HUES48 (cell line): ENCODE data around the gene GPC6.
"Not testable (repeated sequence)": the region's sequence is repeated elsewhere in the genome, so short reads cannot be mapped to it uniquely, and the experiment has no call there.

ENCODE experiments used
- H3K27ac ChIP-seq: one replicate; pipeline ENCODE4 v1.7.0; 2013; ENCODE audit warnings: low read depth, low read length, inconsistent platforms
- H3K27me3 ChIP-seq: 2 replicates; pipeline ENCODE4 v1.6.1; 2013; ENCODE audit warnings: mild to moderate bottlenecking, low read length; ENCODE audit not compliant: control insufficient read depth, insufficient read depth
- H3K36me3 ChIP-seq: 2 replicates; pipeline ENCODE4 v1.6.1; 2013; ENCODE audit warnings: low read length; ENCODE audit not compliant: control insufficient read depth, insufficient read depth
- H3K4me1 ChIP-seq: 2 replicates; pipeline ENCODE4 v1.6.1; 2013; ENCODE audit warnings: mild to moderate bottlenecking, low read length; ENCODE audit not compliant: control insufficient read depth, insufficient read depth
- H3K4me3 ChIP-seq: 2 replicates; pipeline ENCODE4 v1.5.1; 2013; ENCODE audit warnings: mild to moderate bottlenecking, low read depth, low read length
- H3K9ac ChIP-seq: 2 replicates; pipeline ENCODE4 v1.6.1; 2013; ENCODE audit warnings: mild to moderate bottlenecking, low read depth, low read length, moderate library complexity
- H3K9me3 ChIP-seq: 2 replicates; pipeline ENCODE4 v1.6.1; 2013; ENCODE audit warnings: low read length; ENCODE audit not compliant: control insufficient read depth, insufficient read depth

GPC6 gene

DNA sequence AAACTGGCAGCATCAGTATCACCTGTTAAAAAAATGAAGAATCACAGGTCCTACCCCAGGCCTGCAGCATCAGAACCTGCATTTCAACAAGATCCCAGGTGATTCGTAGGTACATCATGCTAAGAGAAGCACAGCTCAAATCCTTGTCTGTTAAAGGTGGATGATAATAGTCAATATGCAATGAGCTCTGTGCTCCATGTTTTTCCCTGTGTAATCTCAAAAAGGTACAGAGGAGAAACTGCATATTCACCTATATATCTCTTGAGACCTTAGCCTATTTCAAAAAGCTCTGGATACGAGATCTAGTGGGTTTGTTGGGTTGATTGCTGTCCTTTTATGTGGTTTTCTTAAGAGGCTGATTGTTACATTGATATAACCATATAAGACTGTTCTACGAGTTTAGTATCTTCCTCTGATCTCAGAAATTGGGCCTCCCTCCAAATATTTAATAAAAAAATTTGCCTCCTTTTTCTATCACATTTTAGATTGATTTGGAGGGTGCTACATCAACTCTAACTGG is 1104.0 kb downstream of the GPC6 start:
- Histone ChIP-seq H3K27ac (no peak overlapping the region), H3K9ac (no peak overlapping the region), H3K36me3 (no peaks in the 10 kb centered on the region), H3K9me3 (no peaks in the 10 kb centered on the region), H3K4me3 (no peak overlapping the region), H3K4me1 (peaks cover 10% of the 10 kb centered on the region; the same call in 1 of the 2 replicates), H3K27me3 (no peaks in the 10 kb centered on the region)

DNA sequence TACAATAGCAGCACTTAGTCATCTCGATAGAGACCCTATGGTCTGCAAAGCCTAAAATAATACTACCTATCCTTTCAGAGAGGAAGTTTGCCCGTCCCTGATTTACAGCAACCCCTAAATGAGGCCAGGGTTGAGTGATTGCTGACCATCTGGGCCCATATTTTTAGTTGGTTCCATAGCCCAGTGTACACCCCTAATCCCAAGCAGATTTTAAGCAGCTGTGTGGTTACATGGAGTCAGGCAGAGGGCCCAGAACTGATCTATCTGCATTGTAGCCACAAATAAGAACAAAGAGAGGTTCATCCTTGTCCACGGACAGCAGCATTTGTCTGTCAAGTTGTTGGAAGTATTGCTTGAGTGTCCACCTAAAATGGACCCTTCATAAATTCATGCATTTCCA is 1104.7 kb downstream of the GPC6 start:
- Histone ChIP-seq H3K9me3 (no peaks in the 10 kb centered on the region), H3K27me3 (no peaks in the 10 kb centered on the region), H3K36me3 (no peaks in the 10 kb centered on the region), H3K4me1 (peaks cover 10% of the 10 kb centered on the region; the same call in 1 of the 2 replicates), H3K9ac (no peak overlapping the region), H3K4me3 (no peak overlapping the region), H3K27ac (no peak overlapping the region)

DNA sequence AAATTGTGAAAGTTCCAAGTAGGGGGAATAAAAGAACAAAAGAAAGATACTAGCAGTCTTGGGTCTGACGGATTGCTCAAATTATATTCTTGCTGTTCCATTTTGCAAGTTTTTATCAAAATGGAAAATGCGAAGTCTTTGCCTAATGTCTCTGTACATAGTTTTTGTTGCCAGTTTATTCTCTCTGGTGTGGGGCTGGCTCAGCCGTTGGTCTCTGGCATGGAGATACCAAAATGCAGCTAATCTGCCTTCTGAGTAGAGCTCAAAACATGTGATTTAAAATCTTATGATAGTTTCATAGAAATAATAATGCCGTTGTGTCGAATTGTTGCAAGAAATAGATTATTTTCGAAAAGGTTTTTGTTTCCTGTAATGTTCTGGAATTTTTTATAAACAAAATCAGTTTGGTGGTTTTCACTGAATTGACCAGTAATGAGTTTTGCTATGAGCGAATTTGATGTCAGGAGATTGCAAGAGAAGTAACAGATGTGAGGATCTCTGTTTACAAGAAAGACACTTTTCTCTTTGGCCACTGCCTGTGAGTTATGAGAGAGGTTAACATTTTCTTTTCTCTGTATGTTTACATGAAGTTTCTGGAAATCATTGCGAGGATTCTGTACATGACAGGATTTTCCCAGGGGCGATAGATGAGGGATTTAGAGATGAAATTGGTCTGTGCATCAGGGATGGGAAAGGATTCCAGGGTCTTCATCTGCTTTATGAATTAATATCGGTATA is 1105.9 kb downstream of the GPC6 start:
- H3K36me3 ChIP-seq, result no peaks in the 10 kb centered on the region
- H3K27ac ChIP-seq, result no peak overlapping the region
- H3K27me3 ChIP-seq, result no peaks in the 10 kb centered on the region
- no peak overlapping the region for H3K4me3 ChIP-seq
- no peak overlapping the region for H3K9ac ChIP-seq
- H3K9me3 ChIP-seq, result no peaks in the 10 kb centered on the region
- peaks cover 3% of the 10 kb centered on the region; the same call in 1 of the 2 replicates for H3K4me1 ChIP-seq

DNA sequence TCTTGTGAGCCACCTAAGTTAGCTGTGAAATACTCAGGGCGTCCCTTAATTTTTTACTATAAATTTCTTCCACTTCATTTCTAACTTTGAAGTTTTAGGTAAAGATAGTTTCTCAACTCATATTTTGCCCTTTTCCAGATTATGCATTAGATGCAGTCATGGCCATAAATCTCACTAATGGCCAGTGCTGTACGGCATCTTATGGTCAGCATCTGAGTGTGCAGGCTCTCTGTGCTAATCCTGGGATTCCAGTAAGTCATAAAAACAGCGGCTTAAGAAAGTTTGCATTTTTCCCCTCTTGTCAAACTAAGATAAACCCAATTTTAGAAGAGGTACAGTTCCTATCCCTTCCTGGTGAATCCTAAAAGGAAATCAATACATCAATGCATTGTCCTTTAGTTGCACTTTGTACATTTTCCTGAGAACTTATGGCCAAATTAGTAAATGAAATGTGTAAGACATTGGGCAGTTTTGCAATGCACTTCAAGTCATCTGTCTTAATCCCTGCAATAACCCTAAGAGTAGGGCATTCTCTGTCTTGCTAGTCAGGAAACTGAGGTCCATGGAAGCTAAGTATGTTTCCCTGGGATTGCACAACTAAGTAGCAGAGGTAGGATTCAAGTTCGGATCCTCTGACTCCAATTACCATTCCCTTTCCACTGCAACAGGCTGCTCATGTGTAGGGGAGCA is 1106.7 kb downstream of the GPC6 start:
- no peak overlapping the region for H3K4me3 ChIP-seq
- H3K9ac ChIP-seq, result no peak overlapping the region
- no peaks in the 10 kb centered on the region for H3K36me3 ChIP-seq
- no peaks in the 10 kb centered on the region for H3K9me3 ChIP-seq
- H3K27me3 ChIP-seq, result no peaks in the 10 kb centered on the region
- no peak overlapping the region for H3K27ac ChIP-seq
- H3K4me1 ChIP-seq, result no peaks in the 10 kb centered on the region

DNA sequence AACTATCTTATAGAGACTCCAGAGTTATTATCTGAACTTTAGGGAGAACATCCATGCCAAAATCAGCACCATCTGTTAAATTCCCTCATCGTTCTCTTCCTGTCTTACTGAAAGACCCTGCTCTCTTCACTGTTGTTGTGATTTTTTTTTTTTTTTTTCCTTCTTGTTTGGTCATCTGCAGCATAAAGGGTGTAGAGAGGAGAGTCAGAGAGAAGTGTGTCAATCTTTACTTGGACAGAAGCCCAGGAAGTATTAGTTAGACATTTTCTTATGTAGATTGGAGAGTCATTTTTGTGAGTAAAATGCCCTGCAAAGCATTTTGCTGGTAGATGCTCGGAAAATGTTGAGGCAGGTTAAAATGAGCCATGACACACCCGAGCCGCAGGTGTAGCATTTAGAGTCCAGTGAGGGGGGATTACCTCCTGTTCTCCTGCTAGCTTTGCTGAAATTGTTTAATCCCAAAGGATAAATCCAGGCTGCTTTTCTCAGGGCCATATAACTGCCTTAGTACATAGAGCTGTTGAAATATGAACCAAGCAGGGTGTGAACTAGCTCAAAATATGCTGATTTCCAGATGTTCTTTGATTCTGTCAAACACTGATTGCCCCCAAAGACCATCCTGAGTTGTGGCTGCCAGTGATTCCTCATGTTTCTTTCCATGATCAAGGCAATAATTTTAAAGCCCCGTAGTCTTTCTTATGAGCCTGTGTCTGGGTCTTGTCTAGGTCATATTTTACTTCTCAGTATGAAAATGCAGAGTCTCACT is 1109.3 kb downstream of the GPC6 start:
- no peaks in the 10 kb centered on the region for H3K36me3 ChIP-seq
- H3K27ac ChIP-seq, result no peak overlapping the region
- no peak overlapping the region for H3K4me3 ChIP-seq
- H3K9me3 ChIP-seq, result no peaks in the 10 kb centered on the region
- H3K27me3 ChIP-seq, result no peaks in the 10 kb centered on the region
- H3K4me1 ChIP-seq, result no peaks in the 10 kb centered on the region
- no peak overlapping the region for H3K9ac ChIP-seq

DNA sequence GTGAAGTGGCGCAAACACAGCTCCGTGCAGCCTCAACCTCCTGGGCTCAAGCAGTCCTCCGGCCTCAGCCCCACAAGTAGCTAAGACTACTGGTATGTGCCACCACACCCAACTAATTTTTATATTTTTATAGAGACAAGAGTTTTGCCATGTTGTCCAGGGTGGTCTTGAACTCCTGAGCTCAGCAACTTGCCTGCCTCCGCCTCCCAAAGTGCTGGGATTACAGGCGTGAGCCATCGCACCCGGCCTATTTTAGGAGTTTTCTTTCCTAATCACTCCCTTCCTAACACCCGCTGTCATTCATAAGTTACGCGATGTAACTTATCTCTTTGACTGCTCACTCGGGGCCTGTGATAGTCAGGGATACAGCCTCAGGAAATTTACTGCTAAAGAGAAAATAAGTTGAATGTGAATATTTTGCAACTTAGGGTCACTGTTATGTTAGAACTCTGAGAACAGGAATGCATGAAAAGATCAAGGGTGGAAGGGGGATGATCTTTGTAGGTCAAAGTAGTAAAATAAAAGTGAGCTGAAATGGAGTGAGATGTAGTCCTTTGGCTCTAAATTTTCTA is 1112.6 kb downstream of the GPC6 start:
- Histone ChIP-seq H3K27me3 (no peaks in the 10 kb centered on the region), H3K4me3 (no peak overlapping the region), H3K36me3 (no peaks in the 10 kb centered on the region), H3K4me1 (peaks cover under 1% of the 10 kb centered on the region; the same call in 1 of the 2 replicates), H3K9ac (no peak overlapping the region), H3K9me3 (no peaks in the 10 kb centered on the region), H3K27ac (no peak overlapping the region)

DNA sequence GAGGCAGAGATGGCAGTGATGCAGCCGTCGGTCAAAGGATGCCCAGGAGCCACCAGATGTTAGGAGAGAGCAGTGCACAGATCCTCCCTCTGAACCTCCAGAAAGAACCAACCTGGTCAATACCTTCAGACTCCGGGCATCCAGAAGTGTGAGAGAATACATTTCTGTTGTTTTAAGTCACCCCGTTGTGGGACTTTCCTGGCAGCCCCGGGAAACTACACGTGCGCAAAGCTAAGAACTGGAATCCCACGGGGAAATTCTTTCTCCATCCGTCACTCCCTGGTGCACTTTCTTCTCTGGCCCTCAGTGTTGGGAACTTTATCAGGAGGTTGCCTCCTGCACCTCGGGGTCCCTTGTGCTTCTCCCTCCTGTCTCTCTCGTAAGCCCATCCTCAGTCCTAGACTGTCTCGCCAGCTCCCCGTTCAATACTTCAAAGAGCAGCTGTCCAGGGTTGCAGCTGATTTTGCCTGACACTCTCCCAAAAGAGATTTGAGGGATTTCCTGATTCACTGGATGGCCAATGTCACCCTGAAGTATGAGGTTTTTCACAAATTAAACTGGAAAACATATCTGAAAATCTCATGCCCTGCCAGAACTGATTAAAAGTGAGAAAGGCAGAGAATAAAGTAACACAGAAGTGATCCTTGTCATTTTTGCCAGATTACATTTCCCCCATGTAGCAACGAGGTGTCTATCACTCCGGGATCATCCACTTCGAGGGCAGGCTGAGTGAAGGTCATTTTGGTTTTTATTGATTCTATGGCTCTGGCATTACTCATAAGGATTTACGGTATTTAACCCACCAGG is 1116.0 kb downstream of the GPC6 start:
- peaks cover 15% of the 10 kb centered on the region for H3K4me1 ChIP-seq
- no peak overlapping the region for H3K4me3 ChIP-seq
- H3K27me3 ChIP-seq, result no peaks in the 10 kb centered on the region
- H3K36me3 ChIP-seq, result no peaks in the 10 kb centered on the region
- no peak overlapping the region for H3K9ac ChIP-seq
- H3K9me3 ChIP-seq, result no peaks in the 10 kb centered on the region
- H3K27ac ChIP-seq, result no peak overlapping the region

DNA sequence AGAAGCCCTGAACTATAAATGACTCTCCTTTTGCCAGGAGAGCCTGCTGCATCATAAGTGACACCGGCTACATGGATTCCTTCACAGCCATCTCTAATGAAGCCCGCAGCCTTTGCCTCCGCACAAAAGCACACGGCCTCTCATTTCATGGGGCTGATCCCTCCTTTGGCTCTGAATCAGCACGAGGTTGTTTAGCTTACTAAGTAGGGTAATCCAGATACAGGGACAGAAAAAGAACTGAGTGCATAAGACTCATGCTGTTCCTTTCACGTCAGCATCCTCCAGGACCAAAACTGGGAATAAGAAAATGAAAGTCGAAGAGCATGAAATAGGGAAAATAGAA is 1116.6 kb downstream of the GPC6 start:
- H3K36me3 ChIP-seq, result no peaks in the 10 kb centered on the region
- H3K4me3 ChIP-seq, result no peak overlapping the region

DNA sequence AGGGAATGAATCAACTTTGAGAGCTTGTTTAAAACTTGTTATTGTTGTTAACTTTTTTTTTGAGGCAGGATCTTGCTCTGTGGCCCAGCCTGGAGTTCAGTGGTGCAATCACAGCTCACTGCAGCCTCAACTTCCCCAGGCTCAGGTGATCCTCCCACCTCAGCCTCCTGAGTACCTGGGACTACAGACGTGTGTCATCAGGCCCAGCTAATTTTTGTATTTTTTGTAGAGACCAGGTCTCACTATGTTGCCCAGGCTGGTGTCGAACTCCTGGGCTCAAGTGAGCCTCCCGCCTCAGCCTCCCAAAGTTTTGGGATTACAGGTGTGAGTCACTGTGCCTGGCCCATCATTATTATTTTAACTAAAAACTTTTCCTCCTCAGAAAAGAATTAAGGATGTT is 1117.1 kb downstream of the GPC6 start:
- Histone ChIP-seq H3K4me1 (peaks cover 15% of the 10 kb centered on the region), H3K27ac (peak overlapping the region; percentile 37)
- not testable (repeated sequence) for H3K27me3 ChIP-seq, H3K4me3 ChIP-seq, H3K9ac ChIP-seq, H3K9me3 ChIP-seq, H3K36me3 ChIP-seq

More for the DNA sequence above, 1116.6 kb downstream of the GPC6 start:
- H3K27ac ChIP-seq, result no peak overlapping the region
- H3K9ac ChIP-seq, result no peak overlapping the region
- peaks cover 15% of the 10 kb centered on the region for H3K4me1 ChIP-seq
- no peaks in the 10 kb centered on the region for H3K9me3 ChIP-seq
- H3K27me3 ChIP-seq, result no peaks in the 10 kb centered on the region

DNA sequence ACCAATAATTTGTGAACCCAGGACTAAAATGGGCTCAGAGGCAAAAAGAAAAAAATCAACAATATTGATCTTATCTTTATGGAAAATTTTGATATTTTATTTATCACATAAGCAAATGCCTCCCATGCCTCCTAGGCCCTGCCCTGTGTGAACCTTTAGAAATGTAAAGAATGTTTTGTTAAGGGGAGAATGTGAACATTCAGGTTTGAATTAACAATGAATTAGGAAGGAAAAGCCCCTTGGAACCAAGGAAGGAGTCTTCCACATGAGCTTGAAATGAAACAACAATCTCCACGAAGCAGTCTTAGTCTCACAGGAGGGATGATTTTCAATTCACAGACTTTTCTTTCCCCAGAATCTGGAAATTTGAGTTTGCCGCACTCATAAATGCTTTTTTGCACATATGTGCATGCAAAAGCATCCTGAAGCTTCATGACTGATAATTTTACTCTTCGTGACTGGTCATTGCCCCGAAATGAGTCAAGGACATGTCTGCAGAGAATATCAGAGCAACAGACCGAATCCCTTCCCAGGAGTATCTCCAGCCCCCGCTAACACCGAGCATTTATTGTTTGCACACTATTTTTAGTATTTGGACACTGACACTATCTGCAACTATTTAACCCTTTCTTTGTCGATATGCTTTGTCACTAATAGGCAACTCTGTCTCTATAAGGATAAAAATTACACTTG is 1117.7 kb downstream of the GPC6 start:
- no peak overlapping the region for H3K9ac ChIP-seq
- no peaks in the 10 kb centered on the region for H3K27me3 ChIP-seq
- H3K36me3 ChIP-seq, result no peaks in the 10 kb centered on the region
- H3K9me3 ChIP-seq, result no peaks in the 10 kb centered on the region
- peak overlapping the region; percentile 20; the same call in 1 of the 2 replicates for H3K4me3 ChIP-seq
- H3K4me1 ChIP-seq, result peaks cover 15% of the 10 kb centered on the region
- H3K27ac ChIP-seq, result peak overlapping the region; percentile 59
